H1 (cell line): Measurements from ENCODE around the gene MLPH. TPM values are rescaled to one million over a fixed set of nuclear protein-coding genes. Genes with fewer than 3 reads are reported as not detected.

Source experiments
- CBX5 ChIP-seq: fragments of 300-800, 300-1000 bp; sonication (generic); IDR thresholded peaks from 2 replicates; pipeline ENCODE4 v1.7.1; 2016; ENCODE audit warnings: antibody characterized with exemption, low read length, low read depth
- CHD2 ChIP-seq: IDR thresholded peaks from 2 replicates; pipeline ENCODE4 v1.6.1; 2012; ENCODE audit warnings: low read length, improper control_type of control experiment
- CHD7 ChIP-seq: fragments of 300-600 bp; sonication (generic); IDR thresholded peaks from 2 replicates; pipeline ENCODE4 v1.7.1; 2012; ENCODE audit warnings: low read length, moderate library complexity, mild to moderate bottlenecking, inconsistent platforms; ENCODE audit not compliant: insufficient replicate concordance
- FOSL1 ChIP-seq: IDR thresholded peaks from 2 replicates; pipeline ENCODE4 v1.6.1; 2011; ENCODE audit warnings: mild to moderate bottlenecking, low read depth, low read length, moderate library complexity; ENCODE audit not compliant: insufficient read depth
- MAFK ChIP-seq: IDR thresholded peaks from 2 replicates; pipeline ENCODE4 v1.6.1; 2012; ENCODE audit warnings: low read depth, mild to moderate bottlenecking, improper control_type of control experiment, low read length
- TBP ChIP-seq: IDR thresholded peaks from 2 replicates; pipeline ENCODE4 v1.6.1; 2011; ENCODE audit warnings: low read depth, low read length, improper control_type of control experiment
- TCF12 ChIP-seq: IDR thresholded peaks from 2 replicates; pipeline ENCODE4 v1.6.1; 2011; ENCODE audit warnings: low read depth, mild to moderate bottlenecking, low read length
- TEAD4 ChIP-seq: IDR thresholded peaks from 2 replicates; pipeline ENCODE4 v1.6.1; 2012; ENCODE audit warnings: low read depth, low read length, inconsistent platforms, mixed read lengths
- polyA plus RNA-seq, 7 experiments: library from polyadenylated mRNA; depleted of rRNA in 3 of 7; stranded (reverse) in 5 of 7; unstranded in 2 of 7; fragments of >200 nt in 5 of 7; fragments of 200-250 nt in 2 of 7; gene quantifications; 1 replicate in 5 of 7; 2 replicates in 1 of 7; 4 replicates in 1 of 7; pipeline versions ENCODE4 v1.2.1 to v1.2.3, GENCODE V29; 2011 to 2013; ENCODE audit warnings: missing spikeins in 2 of 7, mixed read lengths in 2 of 7
- total RNA-seq: library from RNA; stranded (reverse); fragmentation: NEBNext Ultra II Directional; extraction: Animal tissue kit (Norgen Biotek cat#: 25700); gene quantifications from 2 replicates; pipeline ENCODE4 v1.2.1, GENCODE V29; 2021

The MLPH gene
- total and polyA plus RNA-seq, 2 of the 8 experiments (the other 6 are each of a cell fraction or from before 2014, with no cell fraction given), result 12.7 to 17.0 TPM

- TF ChIP-seq CHD7 (no peak), MAFK (no peak), FOSL1 (no peak), TBP (no peak), CBX5 (no peak), TEAD4 (no peak), CHD2 (no peak), TCF12 (no peak)
Measured at GRCh38 chr2:237444071-237444470, 43.0 kb upstream of the MLPH start (continued).
